ENCODE measurements around the gene C2CD2.
"Not testable (repeated sequence)": the region's sequence is repeated elsewhere in the genome, so short reads cannot be mapped to it uniquely, and the experiment has no call there.

The C2CD2 gene

GRCh38 chr21:41956926-41957729 is 3.3 kb upstream of the C2CD2 start:
- DNase-seq = peak in 1 of 2 experiments; percentile 14

- no peak for DNase-seq
These were observed 1.7 kb upstream of the C2CD2 start for GRCh38 chr21:41955516-41955915.

- no peak for DNase-seq
These were observed 1.1 kb upstream of the C2CD2 start for GRCh38 chr21:41954654-41955499.

- peak in 1 of 2 experiments; percentile 53 for DNase-seq
These were observed 478 bp downstream of the C2CD2 start for GRCh38 chr21:41953249-41953830.

GRCh38 chr21:41952568-41953248 is 1.1 kb downstream of the C2CD2 start:
- peak; percentile 45 to 74 for DNase-seq

GRCh38 chr21:41951876-41952567 is 1.8 kb downstream of the C2CD2 start:
- DNase-seq = no peak

GRCh38 chr21:41950941-41951351 is 2.9 kb downstream of the C2CD2 start:
- peak in 1 of 2 experiments; percentile 88 for DNase-seq

- not testable (repeated sequence) for DNase-seq
These were observed 4.2 kb downstream of the C2CD2 start for GRCh38 chr21:41949631-41950030.

GRCh38 chr21:41948901-41949300 is 4.9 kb downstream of the C2CD2 start:
- no peak for DNase-seq

GRCh38 chr21:41948078-41948895 is 5.5 kb downstream of the C2CD2 start:
- DNase-seq = no peak

GRCh38 chr21:41945982-41946381 is 7.8 kb downstream of the C2CD2 start:
- no peak for DNase-seq

GRCh38 chr21:41943851-41944250 is 10.0 kb downstream of the C2CD2 start:
- DNase-seq = no peak

- DNase-seq = no peak
These were observed 11.4 kb downstream of the C2CD2 start for GRCh38 chr21:41942457-41942856.

GRCh38 chr21:41941941-41942340 is 11.9 kb downstream of the C2CD2 start:
- DNase-seq = no peak

GRCh38 chr21:41940431-41940830 is 13.4 kb downstream of the C2CD2 start:
- no peak for DNase-seq

- no peak for DNase-seq
These were observed 14.4 kb downstream of the C2CD2 start for GRCh38 chr21:41939391-41939790.

GRCh38 chr21:41933313-41934079 is 20.3 kb downstream of the C2CD2 start:
- DNase-seq = no peak

- DNase-seq = no peak
These were observed 21.1 kb downstream of the C2CD2 start for GRCh38 chr21:41932576-41933312.

GRCh38 chr21:41932191-41932575 is 21.6 kb downstream of the C2CD2 start:
- no peak for DNase-seq

GRCh38 chr21:41931041-41931451 is 22.8 kb downstream of the C2CD2 start:
- DNase-seq = peak in 1 of 2 experiments; percentile 15
